ENCODE results near the gene SLC36A4. TPM values are rescaled to one million over a fixed set of nuclear protein-coding genes. Genes with fewer than 3 reads are reported as not detected.

SLC36A4 gene
- total RNA-seq, 1 experiment from 2014 or later: 12.5 TPM

DNA sequence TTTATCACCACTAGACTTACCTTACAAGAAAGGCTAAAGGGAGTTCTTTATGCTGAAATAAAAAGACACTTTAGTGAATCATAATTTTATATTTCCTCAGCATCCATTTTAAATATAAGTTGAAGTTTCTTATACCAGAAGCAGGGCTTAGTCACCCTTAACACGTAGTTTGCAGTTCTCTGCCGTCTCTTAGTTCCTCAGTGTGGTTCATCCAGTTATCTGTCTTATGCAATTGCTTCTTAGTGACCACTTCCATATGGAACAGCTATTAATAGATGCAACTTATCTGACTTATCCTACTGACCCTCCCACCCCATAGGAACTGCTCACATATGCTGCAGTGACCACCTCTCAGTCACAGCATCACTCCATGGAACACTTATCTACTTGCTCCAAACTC, 11.7 kb upstream of the SLC36A4 start:
- Histone ChIP-seq H3K4me3 (ENCODE audit: low read depth, low read length) (no peak overlapping the region), H3K4me1 (no peaks in the 10 kb centered on the region), H3K36me3 (ENCODE audit: control insufficient read depth, insufficient read depth, low read length) (no peaks in the 10 kb centered on the region), H3K9me3 (peaks cover 5% of the 10 kb centered on the region), H3K27me3 (replicated peaks; ENCODE audit: control insufficient read depth, insufficient read depth, low read length) (no peaks in the 10 kb centered on the region; the same call in 1 of the 2 replicates)
- intact Hi-C loops (cut with micrococcal nuclease; ENCODE audit: unreplicated experiment): no loop called here
- TF ChIP-seq, protein P1, sequence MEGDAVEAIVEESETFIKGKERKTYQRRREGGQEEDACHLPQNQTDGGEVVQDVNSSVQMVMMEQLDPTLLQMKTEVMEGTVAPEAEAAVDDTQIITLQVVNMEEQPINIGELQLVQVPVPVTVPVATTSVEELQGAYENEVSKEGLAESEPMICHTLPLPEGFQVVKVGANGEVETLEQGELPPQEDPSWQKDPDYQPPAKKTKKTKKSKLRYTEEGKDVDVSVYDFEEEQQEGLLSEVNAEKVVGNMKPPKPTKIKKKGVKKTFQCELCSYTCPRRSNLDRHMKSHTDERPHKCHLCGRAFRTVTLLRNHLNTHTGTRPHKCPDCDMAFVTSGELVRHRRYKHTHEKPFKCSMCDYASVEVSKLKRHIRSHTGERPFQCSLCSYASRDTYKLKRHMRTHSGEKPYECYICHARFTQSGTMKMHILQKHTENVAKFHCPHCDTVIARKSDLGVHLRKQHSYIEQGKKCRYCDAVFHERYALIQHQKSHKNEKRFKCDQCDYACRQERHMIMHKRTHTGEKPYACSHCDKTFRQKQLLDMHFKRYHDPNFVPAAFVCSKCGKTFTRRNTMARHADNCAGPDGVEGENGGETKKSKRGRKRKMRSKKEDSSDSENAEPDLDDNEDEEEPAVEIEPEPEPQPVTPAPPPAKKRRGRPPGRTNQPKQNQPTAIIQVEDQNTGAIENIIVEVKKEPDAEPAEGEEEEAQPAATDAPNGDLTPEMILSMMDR (IDR thresholded peaks at IDR 0.05; ENCODE audit: insufficient read depth in 1 of 2, low read depth in 1 of 2, low read length in 1 of 2, severe bottlenecking in 1 of 2, unreplicated experiment in 1 of 2): no peak
- no peak overlapping the region for H3K4me3 Mint-ChIP-seq (ENCODE audit: unreplicated experiment)
- ChIA-PET POLR2A (no interaction called here), CTCF (no interaction called here)
- H3K36me3 Mint-ChIP-seq (ENCODE audit: insufficient read depth, unreplicated experiment): no peaks in the 10 kb centered on the region
- no peak for DNase-seq
- H3K9me3 Mint-ChIP-seq (ENCODE audit: unreplicated experiment): no peaks in the 10 kb centered on the region
- no TSS peak for BruUV-seq (replicated peaks)
- H3K27me3 Mint-ChIP-seq (ENCODE audit: insufficient read depth, unreplicated experiment): peaks cover 10% of the 10 kb centered on the region
- H3K27ac Mint-ChIP-seq (ENCODE audit: unreplicated experiment): no peak overlapping the region
- H3K4me1 Mint-ChIP-seq (ENCODE audit: low read depth, unreplicated experiment): no peaks in the 10 kb centered on the region

DNA sequence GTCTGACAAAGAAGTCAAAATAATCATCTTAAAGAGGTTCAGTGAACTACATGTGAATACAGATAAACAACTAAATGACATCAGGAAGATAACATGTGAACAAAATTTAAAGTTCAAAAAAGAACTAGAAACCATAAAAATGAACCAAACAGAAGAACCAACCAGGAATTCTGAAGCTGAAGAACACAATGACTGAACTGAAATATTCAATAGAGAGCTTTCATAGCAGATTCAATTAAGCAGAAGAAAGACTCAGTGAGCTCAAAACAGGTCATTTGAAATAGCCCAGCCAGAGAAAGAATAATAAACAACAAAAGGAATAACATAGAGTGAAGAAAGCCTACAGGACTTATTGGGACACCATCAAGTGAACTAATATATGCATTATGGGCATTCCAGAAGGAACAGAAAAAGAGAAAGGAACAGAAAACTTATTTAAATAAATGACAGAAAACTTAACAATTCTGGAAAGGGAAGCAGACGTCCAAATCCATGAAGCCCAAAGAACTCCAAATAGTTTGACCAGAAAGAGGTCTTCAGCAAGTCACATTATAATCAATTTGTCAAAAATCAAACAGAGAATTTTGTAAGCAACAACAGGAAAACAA, 11.0 kb upstream of the SLC36A4 start:
- TF ChIP-seq, protein P1 (IDR thresholded peaks at IDR 0.05; ENCODE audit: insufficient read depth in 1 of 2, low read depth in 1 of 2, low read length in 1 of 2, severe bottlenecking in 1 of 2, unreplicated experiment in 1 of 2): no peak
- BruUV-seq (replicated peaks): no TSS peak
- H3K27me3 ChIP-seq (replicated peaks; ENCODE audit: control insufficient read depth, insufficient read depth, low read length): no peaks in the 10 kb centered on the region; the same call in 1 of the 2 replicates
- H3K36me3 Mint-ChIP-seq (ENCODE audit: insufficient read depth, unreplicated experiment): no peaks in the 10 kb centered on the region
- no peak overlapping the region for H3K4me3 ChIP-seq (ENCODE audit: low read depth, low read length)
- no peak for DNase-seq
- ChIA-PET CTCF (no interaction called here), POLR2A (interaction anchor here (0.6 kb wide), 1 partner anchor 622 kb away, joined by 3 read pairs; no protein-coding TSS in a partner anchor)
- H3K9me3 ChIP-seq: peaks cover 5% of the 10 kb centered on the region
- no peaks in the 10 kb centered on the region for H3K36me3 ChIP-seq (ENCODE audit: control insufficient read depth, insufficient read depth, low read length)
- no peaks in the 10 kb centered on the region for H3K4me1 Mint-ChIP-seq (ENCODE audit: low read depth, unreplicated experiment)
- H3K27ac Mint-ChIP-seq (ENCODE audit: unreplicated experiment): no peak overlapping the region
- H3K9me3 Mint-ChIP-seq (ENCODE audit: unreplicated experiment): no peaks in the 10 kb centered on the region
- no peaks in the 10 kb centered on the region for H3K4me1 ChIP-seq
- no peak overlapping the region for H3K4me3 Mint-ChIP-seq (ENCODE audit: unreplicated experiment)
- intact Hi-C loops (cut with micrococcal nuclease; ENCODE audit: unreplicated experiment): no loop called here
- H3K27me3 Mint-ChIP-seq (ENCODE audit: insufficient read depth, unreplicated experiment): peaks cover 10% of the 10 kb centered on the region

DNA sequence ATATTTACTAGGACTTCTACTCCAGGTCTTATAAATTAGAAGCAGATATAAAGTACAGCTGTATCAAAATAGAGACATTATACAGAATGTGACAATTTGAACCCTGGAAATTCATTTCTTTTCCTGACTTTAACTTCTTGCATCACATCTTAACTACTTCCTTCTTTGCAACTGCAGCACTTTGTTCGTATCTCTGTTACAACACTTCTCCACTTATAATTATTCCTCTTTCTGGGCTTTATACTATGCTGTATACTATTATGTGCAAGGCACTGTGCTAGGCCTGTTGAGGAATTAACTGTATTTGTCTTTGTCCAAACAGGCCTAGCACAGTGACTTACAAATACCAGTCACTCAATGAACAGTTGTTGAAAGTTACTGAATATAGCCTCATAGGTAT, 1.8 kb upstream of the SLC36A4 start:
- no TSS peak for BruUV-seq (replicated peaks)
- Mint-ChIP-seq H3K36me3 (ENCODE audit: insufficient read depth, unreplicated experiment) (peaks cover 8% of the 10 kb centered on the region), H3K27ac (ENCODE audit: unreplicated experiment) (no peak overlapping the region), H3K4me3 (ENCODE audit: unreplicated experiment) (no peak overlapping the region), H3K4me1 (ENCODE audit: low read depth, unreplicated experiment) (no peaks in the 10 kb centered on the region), H3K27me3 (ENCODE audit: insufficient read depth, unreplicated experiment) (peaks cover 13% of the 10 kb centered on the region), H3K9me3 (ENCODE audit: unreplicated experiment) (no peaks in the 10 kb centered on the region)
- no peaks in the 10 kb centered on the region for H3K4me1 ChIP-seq
- no peaks in the 10 kb centered on the region for H3K27me3 ChIP-seq (replicated peaks; ENCODE audit: control insufficient read depth, insufficient read depth, low read length)
- DNase-seq: no peak
- H3K4me3 ChIP-seq (ENCODE audit: low read depth, low read length): no peak overlapping the region
- POLR2A ChIA-PET: no interaction called here
- intact Hi-C loops (cut with micrococcal nuclease; ENCODE audit: unreplicated experiment): no loop called here
- no peaks in the 10 kb centered on the region for H3K9me3 ChIP-seq
- TF ChIP-seq, protein P1 (IDR thresholded peaks at IDR 0.05; ENCODE audit: insufficient read depth in 1 of 2, low read depth in 1 of 2, low read length in 1 of 2, severe bottlenecking in 1 of 2, unreplicated experiment in 1 of 2): no peak
- no peaks in the 10 kb centered on the region for H3K36me3 ChIP-seq (ENCODE audit: control insufficient read depth, insufficient read depth, low read length)
- CTCF ChIA-PET: no interaction called here
